Stimulated activated naive CD8-positive, alpha-beta T cell treated with anti-CD3 and anti-CD28 coated beads, Interleukin-15, Interleukin-2, amounts not matched to agents 100 U/mL and 50 U/mL, for 24 hours (primary cell): ENCODE results near the gene ST6GALNAC6.

Experiments
- ATAC-seq: fragments of 150-1000 bp; cut with Tn5 transposase; one replicate; pipeline ENCODE4 v1.10.0; 2021
- DNase-seq: peaks from one replicate; pipeline ENCODE4 v3.0.0; 2021

Gene ST6GALNAC6

GRCh38 chr9:127899128-127899943 is at the start of gene ST6GALNAC6:
Gene ST6GALNAC6 (minus strand): TSS chr9:127899603. CDS start chr9:127897981, 1,622 bp downstream.
- DNase-seq, result peak; percentile 87

GRCh38 chr9:127947841-127948710 is 48.7 kb upstream of the ST6GALNAC6 start:
- no peak for DNase-seq
- no peak for ATAC-seq

More at GRCh38 chr9:127899128-127899943, at the start of gene ST6GALNAC6:
- peak; percentile 77 for ATAC-seq

GRCh38 chr9:127946728-127947127 is 47.3 kb upstream of the ST6GALNAC6 start:
- DNase-seq, result no peak
- ATAC-seq, result no peak

GRCh38 chr9:127945942-127946341 is 46.5 kb upstream of the ST6GALNAC6 start:
- ATAC-seq (no peak), DNase-seq (no peak)

- ATAC-seq, result no peak
- no peak for DNase-seq
These were observed 45.9 kb upstream of the ST6GALNAC6 start for GRCh38 chr9:127945338-127945737.

- no peak for ATAC-seq
- DNase-seq, result no peak
These were observed 45.3 kb upstream of the ST6GALNAC6 start for GRCh38 chr9:127944586-127945218.

GRCh38 chr9:127943731-127944144 is 44.3 kb upstream of the ST6GALNAC6 start:
- DNase-seq (peak; percentile 89), ATAC-seq (peak; percentile 84)

- DNase-seq, result no peak
- ATAC-seq, result no peak
These were observed 43.7 kb upstream of the ST6GALNAC6 start for GRCh38 chr9:127943011-127943662.

- peak; percentile 65 for DNase-seq
- peak; percentile 29 for ATAC-seq
These were observed 43.0 kb upstream of the ST6GALNAC6 start for GRCh38 chr9:127942216-127943010.

GRCh38 chr9:127941961-127942215 is 42.5 kb upstream of the ST6GALNAC6 start:
- ATAC-seq (no peak), DNase-seq (no peak)

GRCh38 chr9:127941062-127941960 is 41.9 kb upstream of the ST6GALNAC6 start:
- ATAC-seq (no peak), DNase-seq (no peak)

GRCh38 chr9:127940593-127940992 is 41.2 kb upstream of the ST6GALNAC6 start:
- DNase-seq (no peak), ATAC-seq (no peak)

- DNase-seq, result no peak
- no peak for ATAC-seq
These were observed 38.9 kb upstream of the ST6GALNAC6 start for GRCh38 chr9:127938298-127938690.

- DNase-seq, result peak; percentile 91
- ATAC-seq, result peak; percentile 96
These were observed 38.2 kb upstream of the ST6GALNAC6 start, which contains the start of gene DPM2 for GRCh38 chr9:127937388-127938297. Gene DPM2 (minus strand): TSS chr9:127937854. CDS start chr9:127937820, 34 bp downstream.

- ATAC-seq, result no peak
- DNase-seq, result no peak
These were observed 37.6 kb upstream of the ST6GALNAC6 start for GRCh38 chr9:127937056-127937387.

- ATAC-seq (no peak), DNase-seq (no peak)
These were observed 37.0 kb upstream of the ST6GALNAC6 start for GRCh38 chr9:127936347-127936852.

GRCh38 chr9:127935765-127936221 is 36.4 kb upstream of the ST6GALNAC6 start:
- DNase-seq (peak; percentile 33), ATAC-seq (peak; percentile 30)

- no peak for DNase-seq
- ATAC-seq, result no peak
These were observed 35.6 kb upstream of the ST6GALNAC6 start for GRCh38 chr9:127934986-127935385.

GRCh38 chr9:127934248-127934647 is 34.8 kb upstream of the ST6GALNAC6 start:
- no peak for ATAC-seq
- DNase-seq, result no peak
